ENCODE results near the gene ACTR1B.
"Not testable (repeated sequence)": the region's sequence is repeated elsewhere in the genome, so short reads cannot be mapped to it uniquely, and the experiment has no call there.

The ACTR1B gene

GRCh38 chr2:97663962-97664635 is at the start of gene ACTR1B:
Gene ACTR1B, minus strand, starts transcription at chr2:97664044. Its CDS starts 154 bp downstream, at chr2:97663890.
- DNase-seq (ENCODE audit: low read depth): peak; percentile 97

GRCh38 chr2:97712693-97713295 is 49.0 kb upstream of the ACTR1B start:
- no peak for DNase-seq (ENCODE audit: low read depth)

DNA sequence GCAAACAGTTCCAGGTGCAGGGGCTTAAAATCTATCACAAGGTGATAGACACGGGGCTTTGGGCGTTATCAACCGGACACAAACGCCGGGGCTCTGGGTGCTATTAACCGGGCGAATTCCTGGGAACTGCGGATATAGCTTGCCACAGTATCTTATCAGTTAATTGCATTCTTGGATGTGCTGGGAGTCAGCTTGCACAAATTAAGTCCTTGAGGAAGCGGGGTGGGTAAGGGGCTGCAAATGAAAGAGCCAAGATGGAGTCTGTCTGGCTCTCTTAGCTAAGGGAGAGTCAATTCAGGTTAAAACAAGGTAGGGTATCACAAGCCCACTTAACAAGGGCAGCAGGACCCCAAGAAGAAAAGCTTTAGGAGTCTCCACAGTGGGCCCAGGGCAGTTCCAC is 48.3 kb upstream of the ACTR1B start:
- DNase-seq (ENCODE audit: low read depth): not testable (repeated sequence)

- no peak for DNase-seq (ENCODE audit: low read depth)
These were observed 47.5 kb upstream of the ACTR1B start for GRCh38 chr2:97711394-97711711.

GRCh38 chr2:97708608-97709007 is 44.8 kb upstream of the ACTR1B start:
- DNase-seq (ENCODE audit: low read depth): no peak

DNA sequence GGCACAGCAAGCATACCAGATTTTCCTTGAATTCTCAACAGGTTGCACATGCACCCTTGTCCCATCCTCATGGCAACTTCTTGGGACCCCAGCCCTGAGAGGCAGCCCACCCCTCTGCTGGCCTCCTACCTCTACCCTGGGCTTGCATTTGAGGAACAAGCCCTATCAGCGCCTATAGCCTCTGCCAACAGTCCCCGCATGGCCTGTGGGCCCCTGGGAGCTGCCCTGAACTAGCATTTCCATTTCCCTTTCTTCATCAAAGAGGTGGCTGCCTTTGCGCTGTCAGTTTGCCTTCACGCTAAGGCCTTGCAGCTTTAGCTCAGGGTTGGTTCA is 44.2 kb upstream of the ACTR1B start:
- no peak for DNase-seq (ENCODE audit: low read depth)

- no peak for DNase-seq (ENCODE audit: low read depth)
These were observed 43.7 kb upstream of the ACTR1B start for GRCh38 chr2:97707362-97708047.

DNA sequence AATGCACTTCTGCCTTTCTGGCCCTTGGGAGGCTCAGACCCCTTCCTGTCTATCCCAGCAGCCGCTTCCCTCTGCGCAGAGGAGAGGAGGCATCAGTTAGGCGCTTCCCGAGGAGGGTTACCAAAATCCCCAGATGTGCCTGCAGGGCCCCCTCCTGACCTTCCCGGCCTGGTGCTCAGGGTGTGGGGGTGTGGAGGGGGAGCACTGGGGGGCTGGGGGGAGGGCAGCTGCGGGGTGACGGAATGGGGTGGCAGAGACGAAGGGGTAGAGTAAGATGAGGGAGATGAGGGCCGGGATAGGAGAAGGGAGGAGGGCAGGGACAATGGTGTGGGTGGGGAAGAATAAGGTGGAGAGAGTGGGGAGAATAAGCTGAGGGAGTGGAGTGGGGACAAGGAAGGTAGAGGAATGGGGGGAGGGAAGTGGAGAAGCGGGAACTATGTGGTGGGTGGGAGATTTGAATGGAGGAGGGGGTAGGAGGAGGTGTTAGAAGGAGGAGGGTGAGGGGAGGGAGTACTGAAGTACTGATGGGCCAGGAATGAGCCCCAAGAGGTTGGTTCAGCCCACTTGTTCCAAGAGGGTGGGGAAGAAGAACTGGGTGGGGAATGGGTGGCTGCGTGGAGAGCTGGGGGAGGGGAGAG is 43.0 kb upstream of the ACTR1B start:
- DNase-seq (ENCODE audit: low read depth): no peak

DNA sequence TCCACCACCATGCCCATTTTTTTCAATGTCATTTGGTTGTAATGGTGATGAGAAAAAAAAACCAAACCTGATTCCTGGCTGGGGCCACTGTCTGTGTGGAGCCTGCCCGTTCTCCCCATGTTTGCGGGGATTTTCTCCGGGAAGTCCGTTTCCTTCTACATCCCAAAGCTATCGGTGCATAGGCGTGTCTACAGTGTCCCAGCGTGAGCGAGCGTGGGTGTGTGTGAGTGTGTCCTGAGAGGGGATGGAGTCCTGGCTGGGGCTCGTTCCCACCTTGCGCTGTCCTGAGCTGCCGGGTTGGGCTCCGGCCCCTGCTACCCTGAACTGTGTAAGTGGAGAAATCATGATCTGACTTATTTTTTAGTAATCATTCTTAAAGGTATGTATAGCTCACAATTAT is 42.3 kb upstream of the ACTR1B start:
- DNase-seq (ENCODE audit: low read depth): no peak

DNA sequence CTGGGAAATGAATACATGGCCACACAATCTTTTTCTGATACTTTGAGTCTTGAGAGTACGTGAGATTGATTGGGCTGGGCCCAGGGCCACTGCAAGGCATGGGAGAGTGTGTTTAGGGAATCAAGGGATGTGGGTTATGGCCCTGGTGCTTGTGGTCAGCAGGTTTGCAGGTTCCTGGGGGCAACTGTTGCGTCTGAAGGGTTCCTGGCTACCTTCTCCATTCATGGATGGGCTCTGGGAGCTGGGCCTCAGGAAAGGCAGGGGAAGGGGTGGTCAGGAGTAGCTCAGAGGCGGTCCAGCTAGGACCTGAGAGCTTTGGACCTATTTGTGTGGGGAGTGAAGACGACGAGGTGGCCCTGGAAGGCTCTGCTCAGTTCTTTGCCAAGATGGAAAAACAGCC is 41.1 kb upstream of the ACTR1B start:
- DNase-seq (ENCODE audit: low read depth): no peak

DNA sequence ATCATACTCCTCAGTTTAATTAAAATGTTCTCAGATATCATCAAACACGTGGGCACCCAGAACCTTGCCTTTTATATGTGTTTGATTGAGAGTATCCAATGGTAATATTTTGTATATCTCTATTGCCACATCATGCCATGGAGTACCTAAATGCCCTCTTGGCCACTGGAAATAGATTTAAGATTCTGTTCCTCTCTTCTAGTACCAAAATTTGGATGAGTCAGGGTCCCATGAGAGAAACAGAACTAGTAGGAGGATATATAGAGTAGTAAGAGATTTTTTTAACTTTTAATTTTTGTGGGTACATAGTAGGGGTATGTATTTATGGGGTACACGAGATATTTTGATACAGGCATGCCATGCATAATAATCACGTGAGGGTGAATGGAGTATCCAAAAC is 39.9 kb upstream of the ACTR1B start:
- DNase-seq (ENCODE audit: low read depth): no peak

DNA sequence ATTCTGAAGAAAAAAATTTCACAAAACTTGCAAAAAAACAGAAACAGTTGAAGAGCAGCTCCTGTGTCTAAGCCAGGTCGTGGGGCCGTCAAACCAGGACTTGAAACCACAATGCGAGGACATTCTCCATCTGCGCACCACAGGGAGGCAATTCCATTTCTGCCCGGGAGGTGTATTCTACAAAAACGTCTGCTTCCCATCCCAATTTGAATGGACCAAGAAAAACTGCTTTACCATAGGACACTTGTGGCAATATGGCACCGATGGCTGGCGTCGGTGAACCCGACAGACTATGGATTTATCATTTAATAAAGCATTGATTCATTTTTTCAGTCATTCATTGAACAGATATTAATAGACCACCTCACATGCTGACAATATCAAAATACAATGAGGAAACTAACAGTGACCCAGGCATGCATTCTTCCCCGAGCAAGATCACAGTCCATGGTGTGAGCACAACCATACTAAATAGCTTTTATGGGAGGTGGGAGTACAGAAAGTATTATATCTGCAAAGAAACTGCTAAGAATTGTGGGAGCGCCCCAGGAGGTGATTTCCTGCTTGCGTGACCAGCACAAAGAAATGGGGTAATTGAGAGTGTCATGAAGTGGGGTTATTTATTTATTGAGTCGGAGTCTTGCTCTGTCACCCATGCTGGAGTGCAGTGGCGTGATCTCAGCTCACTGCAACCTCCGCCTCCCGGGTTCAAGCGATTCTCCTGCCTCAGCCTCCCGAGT is 39.1 kb upstream of the ACTR1B start:
- DNase-seq (ENCODE audit: low read depth): no peak

- DNase-seq (ENCODE audit: low read depth): no peak
These were observed 38.1 kb upstream of the ACTR1B start for GRCh38 chr2:97701851-97702465.

DNA sequence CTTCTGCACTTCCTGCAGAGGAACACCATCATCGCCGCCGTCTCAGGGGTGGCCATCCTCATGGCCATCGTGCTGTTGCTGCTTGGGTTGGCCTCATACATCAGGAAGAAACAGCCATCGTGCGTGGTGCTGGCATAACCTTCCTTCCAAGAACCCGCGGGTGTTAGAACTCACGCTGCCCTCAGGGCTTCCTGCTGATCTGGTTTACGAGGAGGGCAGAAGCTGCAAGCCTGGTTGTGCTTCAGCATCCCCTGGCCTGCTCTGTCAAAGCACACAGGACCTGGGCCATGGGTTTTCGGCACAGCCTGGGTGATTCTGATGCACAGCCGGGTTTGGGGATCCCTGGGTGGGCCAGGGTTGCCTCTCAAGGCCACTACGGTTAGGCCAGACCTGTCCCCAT is 37.3 kb upstream of the ACTR1B start:
- no peak for DNase-seq (ENCODE audit: low read depth)

- peak; percentile 26 for DNase-seq (ENCODE audit: low read depth)
These were observed 36.1 kb upstream of the ACTR1B start for GRCh38 chr2:97699765-97700444.

DNA sequence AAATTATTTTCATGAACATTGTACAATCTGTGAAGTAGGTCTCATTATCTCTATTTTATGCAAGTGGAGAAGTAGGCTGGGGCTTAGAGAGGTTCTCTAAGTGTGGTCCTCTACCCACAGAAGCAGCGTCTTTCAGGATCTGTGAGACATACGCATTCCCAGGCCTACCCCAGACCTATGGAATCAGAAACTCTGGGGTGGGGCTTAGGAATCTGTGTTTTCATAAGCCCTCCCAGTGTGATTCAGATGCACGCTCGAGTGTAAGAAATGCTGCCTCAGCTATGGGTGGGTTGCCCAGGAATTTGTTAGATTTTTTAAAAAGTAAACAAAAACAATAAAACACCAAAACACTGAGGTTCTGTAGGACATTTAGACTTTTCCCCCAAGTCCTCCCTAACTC is 34.7 kb upstream of the ACTR1B start:
- no peak for DNase-seq (ENCODE audit: low read depth)

- DNase-seq (ENCODE audit: low read depth): peak; percentile 76
These were observed 33.7 kb upstream of the ACTR1B start for GRCh38 chr2:97697252-97698235.

DNA sequence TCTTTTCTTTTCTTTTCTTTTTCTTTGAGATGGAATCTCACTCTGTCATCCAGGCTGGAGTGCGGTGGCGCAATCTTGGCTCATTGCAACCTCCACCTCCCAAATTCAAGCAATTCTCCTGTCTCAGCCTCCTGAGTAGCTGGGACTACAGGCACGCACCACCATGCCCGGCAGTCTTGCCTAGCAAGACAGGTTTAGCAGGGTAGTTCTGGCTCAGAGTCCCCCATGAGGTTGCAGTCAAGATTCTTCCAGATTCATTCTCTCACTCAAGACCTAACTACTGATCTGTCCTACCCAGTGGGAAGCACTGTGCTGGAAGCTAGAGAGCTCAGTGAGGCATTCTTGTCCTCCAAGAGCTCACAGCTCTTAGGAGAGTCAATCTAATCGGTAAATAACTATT is 31.9 kb upstream of the ACTR1B start:
- no peak for DNase-seq (ENCODE audit: low read depth)

DNA sequence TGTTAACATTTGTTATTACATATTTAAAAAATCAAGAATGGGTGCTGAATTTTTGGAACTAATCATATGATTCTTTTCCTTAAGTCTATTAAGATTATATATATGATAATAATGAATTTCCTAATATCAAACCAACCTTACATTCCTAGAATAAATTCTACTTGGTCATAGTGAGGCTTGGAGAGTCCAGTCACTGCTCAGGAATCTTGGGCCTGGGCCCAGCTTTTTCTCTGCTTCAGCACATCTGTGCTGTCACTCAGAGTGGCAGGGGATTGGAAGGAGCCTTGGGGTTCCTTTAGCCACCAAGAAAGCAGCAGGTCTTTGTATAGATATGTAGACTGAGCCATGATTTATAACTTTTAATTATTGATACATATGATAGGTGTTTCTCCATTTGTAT is 29.6 kb upstream of the ACTR1B start:
- DNase-seq (ENCODE audit: low read depth): no peak

DNA sequence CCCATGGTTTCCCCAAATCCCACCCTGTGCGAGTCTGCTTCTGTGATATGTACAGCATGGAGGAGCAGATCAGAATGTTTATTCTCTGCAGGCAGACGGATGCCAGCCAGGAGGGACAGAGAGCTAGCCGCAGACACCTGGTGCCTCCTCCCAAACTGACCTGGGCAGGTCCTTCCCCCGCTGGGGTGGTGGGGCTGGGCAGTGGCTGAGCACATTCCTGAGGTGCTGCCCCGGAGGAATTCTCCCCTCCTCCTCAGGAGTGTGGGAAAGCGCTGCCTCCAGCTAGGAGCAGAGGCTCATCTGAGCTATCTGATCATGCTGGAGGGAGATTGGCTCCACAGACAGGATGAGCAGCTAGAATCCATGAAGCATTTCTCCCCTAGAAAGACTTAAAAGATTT is 27.3 kb upstream of the ACTR1B start:
- no peak for DNase-seq (ENCODE audit: low read depth)

Data from fibroblast of the conjunctiva (primary cell).